ENCODE data around the gene ST8SIA2. TPM values are rescaled to one million over a fixed set of nuclear protein-coding genes. Genes with fewer than 3 reads are reported as not detected.

Gene ST8SIA2
- total and polyA plus RNA-seq, 7 experiments from 2014 or later, result not detected

DNA sequence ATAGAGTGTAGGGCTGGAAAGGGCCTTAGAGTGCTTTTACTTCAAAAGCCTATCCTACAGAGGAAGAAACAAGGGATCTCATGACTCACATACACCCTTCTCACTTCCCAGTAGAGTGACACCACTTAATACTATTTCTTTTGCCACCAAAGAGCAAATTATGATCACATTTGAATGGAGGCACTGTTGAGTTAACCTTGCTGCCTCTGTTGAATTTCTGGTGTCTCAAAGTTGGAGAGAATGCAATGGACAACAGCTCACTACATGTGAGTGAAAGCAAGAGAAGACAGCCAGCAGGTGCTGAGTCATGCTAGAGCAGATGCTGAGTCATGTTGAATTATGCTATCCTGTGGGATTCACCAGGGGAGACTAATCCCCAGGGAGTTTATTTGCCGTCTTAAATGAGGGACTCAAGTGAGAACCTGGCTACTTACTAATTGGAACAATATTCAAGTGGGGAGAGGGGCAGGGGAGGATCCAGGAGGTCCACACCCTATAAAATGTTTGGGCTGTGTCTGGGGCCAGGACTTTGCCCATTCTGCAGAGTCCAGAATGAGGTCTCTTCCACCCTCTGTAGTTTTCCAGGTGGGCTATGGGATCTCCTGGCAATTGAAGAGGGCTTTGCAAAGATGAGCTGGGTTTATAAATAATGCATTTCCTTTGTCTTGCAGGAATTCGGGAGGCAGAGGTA lies 35.8 kb downstream of the ST8SIA2 start:
- no peaks in the 10 kb centered on the region for H3K27me3 ChIP-seq (ENCODE audit: control insufficient read depth in 2 of 2, insufficient read depth in 2 of 2, low read length in 2 of 2)
- H3K36me3 Mint-ChIP-seq, result no peaks in the 10 kb centered on the region

DNA sequence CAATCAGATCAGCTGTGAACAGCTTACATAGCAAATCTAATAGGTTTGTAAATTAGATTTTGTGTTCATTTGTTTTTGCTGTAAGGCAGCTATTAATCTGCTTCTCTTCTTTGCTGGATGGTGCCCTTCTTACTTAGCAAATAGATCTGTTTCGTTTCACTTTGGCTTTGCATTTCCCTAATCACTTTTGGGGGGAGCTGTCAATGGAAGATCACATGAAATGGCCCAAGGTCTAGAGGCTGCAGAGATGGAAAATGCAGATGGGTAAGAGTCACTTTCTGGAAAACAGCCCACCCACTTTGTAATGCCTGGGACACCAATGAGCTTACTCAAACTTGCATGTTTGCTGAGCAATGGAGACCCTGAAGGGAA lies 36.4 kb downstream of the ST8SIA2 start:
- DNase-seq, result no peak
- Histone ChIP-seq H3K9me3 (ENCODE audit: control insufficient read depth in 2 of 3, low read length in 3 of 3) (no peaks in the 10 kb centered on the region), H3K4me3 (ENCODE audit: low read length) (no peak overlapping the region), H3K27ac (ENCODE audit: low read depth, low read length) (no peak overlapping the region), H3K36me3 (ENCODE audit: control insufficient read depth in 2 of 3, insufficient read depth in 3 of 3, low read length in 3 of 3) (no peaks in the 10 kb centered on the region), H3K27me3 (ENCODE audit: control insufficient read depth in 2 of 2, insufficient read depth in 2 of 2, low read length in 2 of 2) (no peaks in the 10 kb centered on the region), H3K4me1 (ENCODE audit: control insufficient read depth in 2 of 2, insufficient read depth in 2 of 2, low read length in 2 of 2) (no peaks in the 10 kb centered on the region)
- CTCF ChIA-PET, result no interaction called here
- Mint-ChIP-seq H3K4me3 (no peak overlapping the region), H3K36me3 (no peaks in the 10 kb centered on the region), H3K27me3 (peaks cover 23 to 28% (median 25%) of the 10 kb centered on the region in 5 donors), H3K9me3 (peaks cover 0 to 4% (median 0%) of the 10 kb centered on the region in 11 donors), H3K27ac (no peak overlapping the region), H3K4me1 (peaks cover 0 to 4% (median 0%) of the 10 kb centered on the region in 7 donors)
- POLR2A ChIA-PET, result no interaction called here
- no peak for ATAC-seq
- intact Hi-C loops (cut with micrococcal nuclease), result no loop called here

More for the DNA sequence above, 35.8 kb downstream of the ST8SIA2 start:
- Histone ChIP-seq H3K27ac (ENCODE audit: low read depth, low read length) (no peak overlapping the region), H3K4me1 (ENCODE audit: control insufficient read depth in 2 of 2, insufficient read depth in 2 of 2, low read length in 2 of 2) (no peaks in the 10 kb centered on the region), H3K36me3 (ENCODE audit: control insufficient read depth in 2 of 3, insufficient read depth in 3 of 3, low read length in 3 of 3) (no peaks in the 10 kb centered on the region), H3K9me3 (ENCODE audit: control insufficient read depth in 2 of 3, low read length in 3 of 3) (no peaks in the 10 kb centered on the region), H3K4me3 (ENCODE audit: low read length) (no peak overlapping the region)
- H3K27ac Mint-ChIP-seq, result peak overlapping the region in 1 of 9 donors; percentile 10
- ChIA-PET POLR2A (no interaction called here), CTCF (no interaction called here)
- peaks cover 25 to 30% (median 28%) of the 10 kb centered on the region in 5 donors for H3K27me3 Mint-ChIP-seq
- intact Hi-C loops (cut with micrococcal nuclease), result no loop called here
- ATAC-seq (no peak), DNase-seq (no peak)
- H3K4me1 Mint-ChIP-seq, result peaks cover 0 to 4% (median 0%) of the 10 kb centered on the region in 7 donors
- no peak overlapping the region for H3K4me3 Mint-ChIP-seq
- H3K9me3 Mint-ChIP-seq, result peaks cover 0 to 4% (median 0%) of the 10 kb centered on the region in 11 donors

DNA sequence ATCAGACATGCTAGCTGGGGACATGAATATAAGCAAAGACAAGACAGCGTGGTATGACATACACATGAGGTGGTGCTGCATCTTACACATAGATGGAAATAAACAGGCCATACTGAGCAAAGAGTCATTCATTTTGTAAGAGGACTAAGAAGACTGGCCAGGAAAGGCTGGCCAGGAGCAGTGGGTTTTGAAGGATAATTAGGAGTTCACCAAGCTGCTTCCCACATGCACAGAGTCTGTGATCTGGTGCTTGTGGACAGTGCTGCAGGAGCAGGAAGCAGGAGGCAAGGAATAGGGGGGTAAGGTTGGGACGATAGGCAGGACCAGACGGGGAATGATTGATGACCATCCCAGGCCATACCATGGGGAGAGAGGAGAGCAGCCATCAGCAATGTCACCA lies 41.5 kb downstream of the ST8SIA2 start:
- Mint-ChIP-seq H3K4me1 (no peaks in the 10 kb centered on the region), H3K27ac (no peak overlapping the region), H3K9me3 (peaks cover 0 to 2% (median 0%) of the 10 kb centered on the region in 11 donors), H3K27me3 (peaks cover 0 to 13% (median 6%) of the 10 kb centered on the region in 5 donors), H3K4me3 (no peak overlapping the region), H3K36me3 (no peaks in the 10 kb centered on the region)
- H3K4me1 ChIP-seq (ENCODE audit: control insufficient read depth in 2 of 2, insufficient read depth in 2 of 2, low read length in 2 of 2), result no peaks in the 10 kb centered on the region
- no peaks in the 10 kb centered on the region for H3K27me3 ChIP-seq (ENCODE audit: control insufficient read depth in 2 of 2, insufficient read depth in 2 of 2, low read length in 2 of 2)
- CTCF ChIA-PET, result no interaction called here
- no peak overlapping the region for H3K4me3 ChIP-seq (ENCODE audit: low read length)
- no peak for DNase-seq
- POLR2A ChIA-PET, result no interaction called here
- ATAC-seq, result no peak
- intact Hi-C loops (cut with micrococcal nuclease), result no loop called here
- H3K27ac ChIP-seq (ENCODE audit: low read depth, low read length), result no peak overlapping the region
- no peaks in the 10 kb centered on the region for H3K36me3 ChIP-seq (ENCODE audit: control insufficient read depth in 2 of 3, insufficient read depth in 3 of 3, low read length in 3 of 3)
- H3K9me3 ChIP-seq (ENCODE audit: control insufficient read depth in 2 of 3, low read length in 3 of 3), result no peaks in the 10 kb centered on the region

- Histone ChIP-seq H3K27ac (ENCODE audit: low read depth, low read length) (no peak overlapping the region), H3K9me3 (ENCODE audit: control insufficient read depth in 2 of 3, low read length in 3 of 3) (no peaks in the 10 kb centered on the region), H3K4me1 (ENCODE audit: control insufficient read depth in 2 of 2, insufficient read depth in 2 of 2, low read length in 2 of 2) (no peaks in the 10 kb centered on the region), H3K4me3 (ENCODE audit: low read length) (no peak overlapping the region), H3K36me3 (ENCODE audit: control insufficient read depth in 2 of 3, insufficient read depth in 3 of 3, low read length in 3 of 3) (no peaks in the 10 kb centered on the region), H3K27me3 (ENCODE audit: control insufficient read depth in 2 of 2, insufficient read depth in 2 of 2, low read length in 2 of 2) (no peaks in the 10 kb centered on the region)
- H3K36me3 Mint-ChIP-seq, result no peaks in the 10 kb centered on the region
- H3K4me1 Mint-ChIP-seq, result no peaks in the 10 kb centered on the region
- ChIA-PET CTCF (no interaction called here), POLR2A (no interaction called here)
- intact Hi-C loops (cut with micrococcal nuclease), result no loop called here
- H3K4me3 Mint-ChIP-seq, result no peak overlapping the region
- no peak overlapping the region for H3K27ac Mint-ChIP-seq
- peaks cover 0 to 13% (median 6%) of the 10 kb centered on the region in 5 donors for H3K27me3 Mint-ChIP-seq
- ATAC-seq (no peak), DNase-seq (no peak)
- H3K9me3 Mint-ChIP-seq, result peaks cover 0 to 2% (median 0%) of the 10 kb centered on the region in 11 donors
Measured at GRCh38 chr15:92438471-92438870, 44.8 kb downstream of the ST8SIA2 start.

DNA sequence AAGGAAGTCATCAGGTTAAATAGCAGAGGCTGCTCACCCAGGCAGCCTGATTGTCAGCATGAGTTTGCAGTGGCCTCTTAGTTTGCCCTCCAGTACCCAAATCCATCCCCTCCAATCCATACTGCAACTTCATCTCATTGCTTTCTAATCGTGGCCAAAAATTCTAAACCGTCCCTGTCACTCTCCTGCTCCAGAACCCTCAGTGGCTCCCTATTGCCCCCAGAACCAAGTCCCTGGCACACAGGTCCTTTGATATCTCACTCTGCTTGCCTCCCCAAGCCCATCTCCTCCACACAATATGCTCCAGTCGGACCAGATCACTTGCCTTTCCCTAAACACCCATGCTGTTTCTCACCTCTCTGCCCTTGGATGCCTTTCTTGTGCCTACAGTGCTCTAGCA lies 49.7 kb downstream of the ST8SIA2 start:
- H3K27ac Mint-ChIP-seq, result no peak overlapping the region
- ATAC-seq (no peak), DNase-seq (no peak)
- H3K36me3 ChIP-seq (ENCODE audit: control insufficient read depth in 2 of 3, insufficient read depth in 3 of 3, low read length in 3 of 3), result no peaks in the 10 kb centered on the region
- POLR2A ChIA-PET, result no interaction called here
- H3K9me3 ChIP-seq (ENCODE audit: control insufficient read depth in 2 of 3, low read length in 3 of 3), result no peaks in the 10 kb centered on the region
- no peak overlapping the region for H3K27ac ChIP-seq (ENCODE audit: low read depth, low read length)
- no peak overlapping the region for H3K4me3 ChIP-seq (ENCODE audit: low read length)
- H3K4me1 Mint-ChIP-seq, result no peaks in the 10 kb centered on the region
- peaks cover 0 to 3% (median 0%) of the 10 kb centered on the region in 5 donors for H3K27me3 Mint-ChIP-seq
- H3K36me3 Mint-ChIP-seq, result no peaks in the 10 kb centered on the region
- no peaks in the 10 kb centered on the region for H3K4me1 ChIP-seq (ENCODE audit: control insufficient read depth in 2 of 2, insufficient read depth in 2 of 2, low read length in 2 of 2)
- CTCF ChIA-PET, result no interaction called here
- intact Hi-C loops (cut with micrococcal nuclease), result no loop called here
- no peaks in the 10 kb centered on the region for H3K9me3 Mint-ChIP-seq
- no peak overlapping the region for H3K4me3 Mint-ChIP-seq
- no peaks in the 10 kb centered on the region for H3K27me3 ChIP-seq (ENCODE audit: control insufficient read depth in 2 of 2, insufficient read depth in 2 of 2, low read length in 2 of 2)

DNA sequence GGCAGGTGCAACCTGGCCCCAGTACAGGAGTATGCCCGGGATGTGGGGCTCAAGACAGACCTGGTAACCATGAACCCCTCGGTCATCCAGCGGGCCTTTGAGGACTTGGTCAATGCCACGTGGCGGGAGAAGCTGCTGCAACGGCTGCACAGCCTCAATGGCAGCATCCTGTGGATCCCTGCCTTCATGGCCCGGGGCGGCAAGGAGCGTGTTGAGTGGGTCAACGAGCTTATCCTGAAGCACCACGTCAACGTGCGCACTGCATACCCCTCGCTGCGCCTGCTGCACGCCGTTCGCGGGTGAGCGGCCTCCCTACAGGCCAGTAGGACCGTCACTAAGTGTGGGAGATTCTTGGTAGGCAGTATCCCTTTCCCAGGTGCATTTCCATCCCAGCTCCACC lies 51.0 kb downstream of the ST8SIA2 start:
- DNase-seq, result no peak
- Mint-ChIP-seq H3K27me3 (peaks cover 0 to 3% (median 0%) of the 10 kb centered on the region in 5 donors), H3K4me3 (no peak overlapping the region), H3K9me3 (no peaks in the 10 kb centered on the region), H3K27ac (no peak overlapping the region), H3K36me3 (no peaks in the 10 kb centered on the region), H3K4me1 (no peaks in the 10 kb centered on the region)
- intact Hi-C loops (cut with micrococcal nuclease), result no loop called here
- Histone ChIP-seq H3K4me3 (ENCODE audit: low read length) (no peak overlapping the region), H3K4me1 (ENCODE audit: control insufficient read depth in 2 of 2, insufficient read depth in 2 of 2, low read length in 2 of 2) (no peaks in the 10 kb centered on the region), H3K27me3 (ENCODE audit: control insufficient read depth in 2 of 2, insufficient read depth in 2 of 2, low read length in 2 of 2) (no peaks in the 10 kb centered on the region), H3K27ac (ENCODE audit: low read depth, low read length) (no peak overlapping the region), H3K9me3 (ENCODE audit: control insufficient read depth in 2 of 3, low read length in 3 of 3) (no peaks in the 10 kb centered on the region), H3K36me3 (ENCODE audit: control insufficient read depth in 2 of 3, insufficient read depth in 3 of 3, low read length in 3 of 3) (no peaks in the 10 kb centered on the region)
- ATAC-seq, result no peak
- ChIA-PET POLR2A (no interaction called here), CTCF (no interaction called here)

- Mint-ChIP-seq H3K4me3 (no peak overlapping the region), H3K4me1 (no peaks in the 10 kb centered on the region), H3K27ac (no peak overlapping the region), H3K27me3 (peaks cover 0 to 9% (median 3%) of the 10 kb centered on the region in 5 donors), H3K36me3 (no peaks in the 10 kb centered on the region), H3K9me3 (no peaks in the 10 kb centered on the region)
- Histone ChIP-seq H3K27me3 (ENCODE audit: control insufficient read depth in 2 of 2, insufficient read depth in 2 of 2, low read length in 2 of 2) (no peaks in the 10 kb centered on the region), H3K36me3 (ENCODE audit: control insufficient read depth in 2 of 3, insufficient read depth in 3 of 3, low read length in 3 of 3) (no peaks in the 10 kb centered on the region), H3K4me1 (ENCODE audit: control insufficient read depth in 2 of 2, insufficient read depth in 2 of 2, low read length in 2 of 2) (no peaks in the 10 kb centered on the region), H3K4me3 (ENCODE audit: low read length) (no peak overlapping the region), H3K9me3 (ENCODE audit: control insufficient read depth in 2 of 3, low read length in 3 of 3) (no peaks in the 10 kb centered on the region), H3K27ac (ENCODE audit: low read depth, low read length) (no peak overlapping the region)
- DNase-seq (no peak), ATAC-seq (no peak)
- CTCF ChIA-PET, result no interaction called here
- POLR2A ChIA-PET, result no interaction called here
- intact Hi-C loops (cut with micrococcal nuclease), result no loop called here
Measured at GRCh38 chr15:92448370-92448769, 54.7 kb downstream of the ST8SIA2 start.

All from naive thymus-derived CD4-positive, alpha-beta T cell (primary cell).